ENCODE measurements around the gene ROBO1.

DNA sequence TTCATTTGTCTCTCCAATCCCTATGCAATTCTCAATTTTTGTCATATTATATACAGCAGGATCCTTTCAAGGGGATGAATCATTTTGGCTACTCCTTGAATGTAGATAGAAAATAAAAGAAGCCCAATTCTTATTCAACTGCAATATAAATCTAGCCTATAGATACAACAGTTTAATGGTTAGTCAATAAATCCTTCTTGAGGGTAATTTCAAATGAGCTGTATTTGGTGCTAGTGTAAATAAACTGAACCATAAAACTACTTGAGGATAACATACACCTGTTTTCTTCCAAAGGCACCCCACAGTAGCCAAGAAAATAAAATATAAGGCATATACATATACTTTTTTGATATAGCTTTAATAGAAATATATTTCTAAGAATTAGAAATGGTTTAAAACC is 830.3 kb downstream of the ROBO1 start:
- no peak for TF ChIP-seq POLR2A (IDR thresholded peaks at IDR 0.05)
- TF ChIP-seq, protein P1, sequence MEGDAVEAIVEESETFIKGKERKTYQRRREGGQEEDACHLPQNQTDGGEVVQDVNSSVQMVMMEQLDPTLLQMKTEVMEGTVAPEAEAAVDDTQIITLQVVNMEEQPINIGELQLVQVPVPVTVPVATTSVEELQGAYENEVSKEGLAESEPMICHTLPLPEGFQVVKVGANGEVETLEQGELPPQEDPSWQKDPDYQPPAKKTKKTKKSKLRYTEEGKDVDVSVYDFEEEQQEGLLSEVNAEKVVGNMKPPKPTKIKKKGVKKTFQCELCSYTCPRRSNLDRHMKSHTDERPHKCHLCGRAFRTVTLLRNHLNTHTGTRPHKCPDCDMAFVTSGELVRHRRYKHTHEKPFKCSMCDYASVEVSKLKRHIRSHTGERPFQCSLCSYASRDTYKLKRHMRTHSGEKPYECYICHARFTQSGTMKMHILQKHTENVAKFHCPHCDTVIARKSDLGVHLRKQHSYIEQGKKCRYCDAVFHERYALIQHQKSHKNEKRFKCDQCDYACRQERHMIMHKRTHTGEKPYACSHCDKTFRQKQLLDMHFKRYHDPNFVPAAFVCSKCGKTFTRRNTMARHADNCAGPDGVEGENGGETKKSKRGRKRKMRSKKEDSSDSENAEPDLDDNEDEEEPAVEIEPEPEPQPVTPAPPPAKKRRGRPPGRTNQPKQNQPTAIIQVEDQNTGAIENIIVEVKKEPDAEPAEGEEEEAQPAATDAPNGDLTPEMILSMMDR (IDR thresholded peaks at IDR 0.05): no peak
